Left hindlimb (tissue), 1 donor: ENCODE data around the gene RFX8.
"Not testable (repeated sequence)": the region's sequence is repeated elsewhere in the genome, so short reads cannot be mapped to it uniquely, and the experiment has no call there.

Experiments
- DNase-seq: peaks from one replicate; pipeline ENCODE4 v3.0.0-alpha.2; 2018

Gene RFX8

GRCh38 chr2:101474731-101475384, at the start of gene RFX8:
Gene RFX8, minus strand, starts transcription at chr2:101475112. Its CDS starts 8,264 bp downstream, at chr2:101466848.
- DNase-seq: peak; percentile 44

DNA sequence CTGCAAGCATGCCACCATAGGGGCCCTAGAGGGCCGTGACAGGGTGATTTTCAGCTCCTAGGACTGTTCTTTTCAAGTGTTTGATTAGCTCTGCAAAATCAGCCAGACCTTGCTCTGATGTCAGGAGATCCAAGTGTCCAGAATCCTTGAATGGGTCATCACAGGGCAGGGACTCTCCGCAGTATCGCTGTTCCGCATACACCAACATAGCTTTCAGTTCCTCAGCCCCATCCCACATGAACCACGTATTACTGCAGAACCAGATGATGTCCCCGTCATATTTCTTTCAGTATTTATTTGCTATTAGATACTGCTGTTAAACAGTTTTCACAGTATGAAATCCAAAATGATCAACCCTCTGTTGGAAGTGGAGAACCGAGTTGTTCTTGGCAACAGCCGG, 46.6 kb upstream of the RFX8 start:
- no peak for DNase-seq

DNA sequence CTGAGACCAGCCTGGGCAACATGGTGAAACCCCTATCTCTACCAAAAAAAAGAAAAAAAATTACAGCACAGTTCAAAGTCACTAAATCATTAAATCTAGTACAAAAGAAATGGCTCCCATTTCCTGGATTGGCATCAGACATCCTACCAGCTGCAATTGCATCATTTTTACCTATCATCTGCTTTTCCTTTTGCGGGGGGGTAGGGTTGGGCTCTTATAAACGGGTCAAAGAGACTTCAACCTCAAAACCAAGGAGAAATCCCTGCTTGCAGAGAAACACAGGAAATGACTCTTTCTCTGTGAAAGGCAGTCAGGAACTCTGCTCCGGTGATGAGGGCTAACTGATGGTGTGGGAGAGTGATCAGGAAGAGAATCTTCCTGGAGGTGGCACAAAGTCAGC, 45.3 kb upstream of the RFX8 start:
- DNase-seq: no peak

DNA sequence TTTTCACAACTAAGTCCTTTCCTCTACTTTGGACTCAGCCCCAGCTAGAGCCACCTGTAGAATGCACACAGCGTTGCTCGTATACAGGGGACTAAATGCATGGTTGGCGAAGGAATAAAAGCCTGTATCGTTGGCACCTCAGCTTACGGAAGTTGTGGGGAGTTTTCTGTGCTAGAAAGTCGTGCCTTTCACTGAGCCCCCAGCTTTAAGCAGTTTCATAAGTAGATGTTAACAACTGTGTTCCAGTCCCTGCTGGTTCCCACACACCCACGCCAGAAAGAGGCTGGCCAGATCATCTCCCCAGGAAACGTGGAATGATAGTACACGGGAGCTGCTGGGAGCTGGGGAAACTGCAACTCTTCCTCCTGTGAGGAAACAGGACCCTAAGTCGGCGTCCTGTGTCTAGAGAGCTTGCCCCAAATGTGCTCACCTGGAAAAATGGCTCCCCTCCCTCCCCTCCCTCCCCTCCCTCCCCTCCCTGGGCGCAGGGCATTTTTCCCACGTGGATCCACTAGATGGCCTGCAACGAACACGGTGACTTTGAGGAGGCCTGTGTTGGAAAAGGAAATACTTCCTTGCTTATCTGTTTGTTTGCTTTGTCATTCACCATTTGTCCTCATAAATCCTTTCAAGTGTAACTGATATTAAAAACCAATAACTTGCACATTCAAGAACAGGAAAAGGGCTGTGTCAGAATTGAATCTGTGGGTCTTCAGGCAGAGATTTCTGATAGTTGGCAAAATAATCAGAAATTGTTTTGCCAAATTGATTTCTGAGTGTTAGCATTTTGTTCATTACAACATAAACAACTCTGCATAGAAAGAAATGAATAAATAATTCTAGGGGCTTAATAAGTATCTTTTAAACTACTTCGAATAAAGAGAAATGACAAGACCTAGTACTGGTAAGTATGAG, 43.9 kb upstream of the RFX8 start:
- DNase-seq: no peak

DNA sequence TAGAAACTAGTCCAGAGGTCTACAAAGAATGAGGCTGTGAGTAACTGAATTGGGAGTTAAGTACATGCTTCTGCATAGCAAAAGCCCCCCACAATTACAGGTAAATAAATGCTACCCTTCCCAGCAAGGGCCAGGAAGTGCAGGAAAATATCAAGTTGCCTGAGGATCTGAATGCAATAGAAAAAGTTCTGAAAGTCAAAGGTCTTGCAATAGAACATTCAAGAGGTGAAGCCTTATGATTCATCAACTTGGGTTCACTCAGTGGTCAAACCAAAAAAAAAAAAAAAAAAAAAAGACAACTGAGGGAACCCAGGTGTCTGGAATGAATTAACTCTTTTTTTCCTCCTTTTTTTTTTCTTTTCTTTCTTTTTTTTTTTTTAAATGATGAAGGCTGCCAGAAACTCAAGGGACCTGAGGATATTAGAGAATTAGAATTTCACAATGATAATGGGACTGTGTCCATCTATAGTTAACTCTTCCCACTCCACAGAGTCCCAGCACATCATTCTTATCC, 42.9 kb upstream of the RFX8 start:
- DNase-seq: no peak

- no peak for DNase-seq
Measured at GRCh38 chr2:101516823-101517690, 42.1 kb upstream of the RFX8 start.

- DNase-seq: no peak
Measured at GRCh38 chr2:101516349-101516748, 41.4 kb upstream of the RFX8 start.

DNA sequence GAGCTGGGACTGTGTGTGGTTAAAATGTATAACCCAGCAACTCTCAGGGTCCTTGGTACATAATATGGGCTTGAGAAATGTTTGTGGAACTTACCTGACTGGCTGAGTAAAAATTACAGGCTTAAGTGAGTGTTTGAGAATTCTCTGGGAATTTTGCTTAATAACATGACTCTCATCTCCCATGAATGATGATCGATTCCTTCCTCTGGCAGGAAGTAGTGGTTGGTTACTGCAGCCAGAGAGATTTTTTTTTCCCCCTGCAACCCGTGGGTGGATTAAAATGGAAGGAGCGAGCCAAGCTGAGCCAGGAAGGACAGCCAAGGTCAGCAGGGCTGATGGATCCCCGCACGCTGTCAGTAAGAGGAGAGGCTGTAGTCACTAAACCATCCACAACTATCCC, 40.6 kb upstream of the RFX8 start:
- peak; percentile 63 for DNase-seq

- no peak for DNase-seq
Measured at GRCh38 chr2:101512993-101513392, 38.1 kb upstream of the RFX8 start.

DNA sequence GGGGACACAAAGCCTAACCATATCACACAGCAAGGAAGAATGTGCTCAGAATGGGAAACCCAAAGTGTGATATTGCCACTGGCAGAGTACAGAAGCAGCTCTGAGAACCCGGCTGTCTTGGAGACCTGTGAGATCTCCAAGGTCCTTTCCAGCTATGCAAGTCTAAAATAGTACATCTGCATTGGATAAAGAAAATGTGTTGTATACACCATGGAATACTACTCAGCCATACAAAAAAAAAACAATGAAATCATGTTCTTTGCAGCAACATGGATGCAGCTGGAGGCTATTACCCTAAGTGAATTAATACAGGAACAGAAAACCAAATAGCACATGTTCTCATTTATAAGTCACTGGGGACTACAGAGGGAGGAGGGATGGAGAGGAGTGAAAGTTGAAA, 36.5 kb upstream of the RFX8 start:
- no peak for DNase-seq

- no peak for DNase-seq
Measured at GRCh38 chr2:101509499-101510284, 34.8 kb upstream of the RFX8 start.

GRCh38 chr2:101508636-101509035, 33.7 kb upstream of the RFX8 start:
- no peak for DNase-seq

GRCh38 chr2:101505276-101505675, 30.4 kb upstream of the RFX8 start:
- not testable (repeated sequence) for DNase-seq

DNA sequence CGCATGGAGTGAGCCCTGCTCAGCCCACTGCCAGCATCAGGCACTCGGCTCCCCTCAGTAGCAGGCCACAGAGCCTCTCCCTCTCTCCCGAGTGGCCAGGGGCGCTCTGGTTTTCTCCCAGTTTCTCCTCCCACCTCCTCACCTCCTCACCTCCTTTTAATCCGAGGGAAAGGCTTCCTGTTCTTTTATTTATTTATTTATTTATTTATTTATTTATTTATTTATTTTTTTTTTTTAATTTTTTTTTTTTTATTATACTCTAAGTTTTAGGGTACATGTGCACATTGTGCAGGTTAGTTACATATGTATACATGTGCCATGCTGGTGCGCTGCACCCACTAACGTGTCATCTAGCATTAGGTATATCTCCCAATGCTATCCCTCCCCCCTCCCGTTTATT, 29.8 kb upstream of the RFX8 start:
- DNase-seq: not testable (repeated sequence)

DNA sequence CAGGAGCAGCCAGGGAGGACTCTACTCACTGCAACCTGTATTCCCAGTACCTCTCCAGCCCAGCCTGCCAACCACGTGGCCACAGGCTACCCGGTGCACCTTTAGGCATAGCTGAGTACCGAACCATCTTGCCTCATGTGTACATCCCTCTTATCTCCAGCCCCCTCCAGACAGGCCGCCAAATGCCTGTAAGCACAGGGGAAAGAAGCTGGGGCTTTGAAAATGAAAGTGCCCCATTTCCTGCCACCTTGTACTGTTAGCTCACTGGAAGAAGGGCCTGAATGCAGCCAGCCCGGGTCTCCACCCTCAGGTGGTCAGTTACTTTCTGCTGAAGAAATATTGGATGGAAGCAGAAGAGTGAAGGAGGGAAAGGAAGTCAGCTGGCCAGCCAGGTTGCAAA, 27.2 kb upstream of the RFX8 start:
- no peak for DNase-seq

DNA sequence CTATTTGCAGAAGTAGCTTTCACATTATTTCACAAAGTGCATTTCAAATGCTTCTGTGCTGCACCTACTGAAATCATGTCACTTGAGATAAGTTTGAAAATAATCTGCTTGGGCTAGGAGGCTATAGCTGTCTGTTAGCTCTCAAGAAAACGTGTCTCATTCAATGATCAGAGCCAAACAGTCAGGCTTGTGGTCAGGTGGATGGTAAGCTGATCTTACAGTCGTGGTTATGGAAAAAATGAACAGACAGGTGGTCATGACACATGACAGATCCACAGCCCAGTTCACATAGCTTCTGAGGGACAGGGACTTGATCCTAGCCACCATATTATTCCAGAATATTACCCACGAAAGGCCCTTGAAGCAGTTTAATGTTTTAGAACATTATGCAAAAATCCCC, 26.5 kb upstream of the RFX8 start:
- DNase-seq: no peak

DNA sequence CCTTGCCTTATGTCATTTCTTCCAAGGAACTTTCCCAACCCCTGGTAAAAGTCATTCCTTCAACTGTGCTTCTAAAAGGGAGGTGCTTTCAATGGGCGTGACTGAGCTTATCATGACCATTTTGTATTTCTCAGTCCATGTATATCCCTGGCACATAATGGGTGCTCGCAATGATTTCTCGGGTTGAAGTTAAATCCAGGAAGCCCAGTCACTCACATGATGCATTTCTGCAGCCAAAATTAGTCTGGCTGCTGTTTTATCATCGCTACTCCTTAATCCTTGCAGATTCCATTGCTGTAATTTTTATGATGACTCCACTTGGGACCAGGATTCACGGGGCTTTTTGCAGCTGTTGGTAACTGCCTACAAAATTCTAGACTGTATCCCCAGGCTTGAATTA, 25.9 kb upstream of the RFX8 start:
- DNase-seq: no peak

GRCh38 chr2:101500180-101500579, 25.3 kb upstream of the RFX8 start:
- no peak for DNase-seq

DNA sequence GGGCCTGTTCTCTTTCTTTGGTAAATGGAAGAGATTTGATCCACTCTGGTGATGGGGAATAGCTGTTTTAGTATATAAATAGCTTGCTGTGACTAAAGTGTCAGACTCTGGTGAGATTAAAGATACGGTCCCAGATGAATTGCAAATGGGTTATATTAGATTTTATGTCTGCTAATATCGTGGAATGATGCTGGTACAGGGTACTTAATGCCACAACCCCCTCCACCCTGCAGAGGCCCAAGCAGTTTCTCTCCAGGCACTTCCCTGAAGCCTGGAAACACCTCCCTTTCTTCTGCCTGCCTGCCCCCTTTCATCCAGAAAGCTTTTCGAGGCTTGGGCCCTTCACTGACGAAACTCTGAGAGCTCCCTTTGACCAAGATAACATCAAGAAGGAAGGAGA, 21.4 kb upstream of the RFX8 start:
- no peak for DNase-seq

- no peak for DNase-seq
Measured at GRCh38 chr2:101492936-101493473, 18.1 kb upstream of the RFX8 start.

- DNase-seq: no peak
Measured at GRCh38 chr2:101486994-101487393, 12.1 kb upstream of the RFX8 start.

- no peak for DNase-seq
Measured at GRCh38 chr2:101486258-101486701, 11.4 kb upstream of the RFX8 start.
